Suppressor macrophage treated with lipopolysaccharide for 1 hour (primary cell): ENCODE measurements around the gene IL18R1.

Experiments used
- DNase-seq, 3 donors: peaks; one replicate each; pipeline ENCODE4 v3.0.0-alpha.2; 2020 to 2022

IL18R1 gene

GRCh38 chr2:102391565-102391964 is 36.0 kb downstream of the IL18R1 start:
- DNase-seq, result no peak

- no peak for DNase-seq
Measured at GRCh38 chr2:102392096-102392495, 36.5 kb downstream of the IL18R1 start.

- DNase-seq, result no peak
Measured at GRCh38 chr2:102392942-102393341, 37.3 kb downstream of the IL18R1 start.

- DNase-seq, result no peak
Measured at GRCh38 chr2:102396012-102396411, 40.4 kb downstream of the IL18R1 start.

GRCh38 chr2:102397209-102397608 is 41.6 kb downstream of the IL18R1 start:
- no peak for DNase-seq

- DNase-seq, result no peak
Measured at GRCh38 chr2:102399499-102400141, 44.0 kb downstream of the IL18R1 start.

GRCh38 chr2:102401456-102401855 is 45.9 kb downstream of the IL18R1 start:
- DNase-seq, result peak; percentile 8 to 69 (median 68)

GRCh38 chr2:102401865-102402264 is 46.3 kb downstream of the IL18R1 start:
- no peak for DNase-seq

GRCh38 chr2:102410952-102411351 is 55.4 kb downstream of the IL18R1 start:
- no peak for DNase-seq

GRCh38 chr2:102412199-102412598 is 56.6 kb downstream of the IL18R1 start:
- DNase-seq, result no peak

- no peak for DNase-seq
Measured at GRCh38 chr2:102417946-102418345, 62.4 kb downstream of the IL18R1 start.

- DNase-seq, result peak; percentile 61 to 89 (median 86)
Measured at GRCh38 chr2:102418421-102418961, 62.9 kb downstream of the IL18R1 start.

GRCh38 chr2:102420290-102420689 is 64.7 kb downstream of the IL18R1 start:
- DNase-seq, result no peak

GRCh38 chr2:102421890-102422759 is 66.5 kb downstream of the IL18R1 start:
- no peak for DNase-seq

GRCh38 chr2:102422910-102423309 is 67.3 kb downstream of the IL18R1 start, which contains the start of gene IL18RAP:
Gene IL18RAP, plus strand, starts transcription at chr2:102423160. Its CDS starts 118 bp downstream, at chr2:102423278.
- peak in 2 of 3 donors; percentile 25 to 33 for DNase-seq

GRCh38 chr2:102423368-102423767 is 67.8 kb downstream of the IL18R1 start:
- no peak for DNase-seq

GRCh38 chr2:102424754-102425153 is 69.2 kb downstream of the IL18R1 start:
- DNase-seq, result no peak

- DNase-seq, result no peak
Measured at GRCh38 chr2:102425441-102426132, 70.0 kb downstream of the IL18R1 start.

GRCh38 chr2:102427249-102427648 is 71.7 kb downstream of the IL18R1 start:
- no peak for DNase-seq

- no peak for DNase-seq
Measured at GRCh38 chr2:102428573-102428972, 73.0 kb downstream of the IL18R1 start.

- no peak for DNase-seq
Measured at GRCh38 chr2:102432386-102432785, 76.8 kb downstream of the IL18R1 start.

GRCh38 chr2:102433973-102434654 is 78.5 kb downstream of the IL18R1 start:
- DNase-seq, result peak in 1 of 3 donors; percentile 6
